TTC549 (cell line): ENCODE data around the gene TCN2.
"Not testable (repeated sequence)": the region's sequence is repeated elsewhere in the genome, so short reads cannot be mapped to it uniquely, and the experiment has no call there.

ENCODE experiments used
- FAIRE-seq: peaks from 2 replicates; lab custom pipeline; 2012; peaks lifted over from hg19 to GRCh38; lab: Jason Lieb, UNC

The TCN2 gene

DNA sequence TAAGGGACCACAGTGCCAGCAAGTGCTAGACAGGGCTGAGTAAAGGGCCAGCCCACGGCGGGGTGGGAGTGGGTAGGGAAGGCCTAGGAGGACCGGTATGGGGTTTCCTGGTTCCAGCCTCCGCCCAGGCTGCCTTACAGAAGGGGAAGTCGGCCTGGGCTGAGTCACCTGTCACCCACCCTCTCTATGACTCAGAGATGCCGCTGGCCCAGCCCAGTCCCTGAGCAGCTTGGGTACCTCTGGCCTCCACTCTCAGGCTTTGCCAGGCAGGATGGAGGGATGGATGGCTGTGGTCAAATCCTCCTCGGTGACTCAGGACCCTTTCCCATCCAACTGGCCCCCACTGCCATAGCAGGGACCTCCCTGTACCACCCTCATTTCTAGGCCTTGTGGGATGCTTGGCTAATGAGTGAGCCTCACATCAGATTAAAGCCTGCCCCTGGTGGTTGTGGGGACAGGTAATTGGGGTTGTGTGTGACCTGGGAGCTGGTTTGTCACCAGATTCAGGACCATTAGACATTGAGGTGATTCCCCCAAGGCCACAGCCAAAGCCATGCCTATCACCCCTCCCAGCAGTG is 42.5 kb downstream of the TCN2 start:
- FAIRE-seq, result no peak

- no peak for FAIRE-seq
Measured at GRCh38 chr22:30650508-30651116, 43.6 kb downstream of the TCN2 start.

GRCh38 chr22:30652852-30653251 is 45.9 kb downstream of the TCN2 start:
- FAIRE-seq, result no peak

GRCh38 chr22:30654361-30654760 is 47.4 kb downstream of the TCN2 start:
- no peak for FAIRE-seq

DNA sequence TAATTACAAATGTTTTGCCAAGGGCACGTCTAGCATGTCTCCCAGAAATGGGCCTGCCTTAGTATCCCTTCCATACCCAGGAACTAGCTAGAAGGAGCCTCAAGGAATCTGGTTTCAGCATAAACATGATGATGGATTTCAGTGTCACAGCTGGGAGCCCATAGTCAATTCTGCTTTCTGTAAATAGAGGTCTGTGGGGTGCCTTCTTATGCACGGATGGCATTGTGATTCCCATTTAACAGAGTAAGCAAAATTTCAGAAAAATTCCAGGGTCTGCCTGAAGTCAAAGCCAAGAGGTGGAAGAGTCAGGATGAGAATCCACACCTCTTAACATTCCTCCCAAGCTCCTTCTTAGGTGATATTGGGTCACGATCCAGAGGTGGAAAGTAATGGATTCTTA is 48.6 kb downstream of the TCN2 start:
- no peak for FAIRE-seq

- FAIRE-seq, result no peak
Measured at GRCh38 chr22:30662040-30662439, 55.1 kb downstream of the TCN2 start.

GRCh38 chr22:30664798-30665197 is 57.8 kb downstream of the TCN2 start:
- FAIRE-seq, result no peak

GRCh38 chr22:30665266-30665665 is 58.3 kb downstream of the TCN2 start:
- no peak for FAIRE-seq

DNA sequence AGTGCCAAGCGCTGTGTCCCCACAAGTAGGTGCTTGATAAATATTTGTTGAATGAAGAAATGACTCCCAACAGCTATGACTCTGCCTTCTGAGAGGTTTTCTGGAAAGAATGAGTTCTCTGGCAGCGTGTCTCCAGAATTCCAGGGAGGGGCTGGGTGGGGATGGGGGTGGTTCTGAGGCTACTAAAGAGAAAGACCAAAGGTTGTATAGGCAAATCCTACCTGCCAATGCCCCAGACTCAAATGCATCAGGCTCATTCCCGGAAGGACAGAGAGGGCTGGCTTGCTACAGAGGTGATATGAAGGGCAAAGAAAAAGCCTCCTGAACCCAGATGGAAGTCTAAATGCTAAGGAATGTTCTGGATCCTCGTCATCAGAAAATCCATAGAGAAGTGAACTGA is 58.8 kb downstream of the TCN2 start:
- FAIRE-seq, result no peak

- no peak for FAIRE-seq
Measured at GRCh38 chr22:30667107-30667493, 60.1 kb downstream of the TCN2 start.

DNA sequence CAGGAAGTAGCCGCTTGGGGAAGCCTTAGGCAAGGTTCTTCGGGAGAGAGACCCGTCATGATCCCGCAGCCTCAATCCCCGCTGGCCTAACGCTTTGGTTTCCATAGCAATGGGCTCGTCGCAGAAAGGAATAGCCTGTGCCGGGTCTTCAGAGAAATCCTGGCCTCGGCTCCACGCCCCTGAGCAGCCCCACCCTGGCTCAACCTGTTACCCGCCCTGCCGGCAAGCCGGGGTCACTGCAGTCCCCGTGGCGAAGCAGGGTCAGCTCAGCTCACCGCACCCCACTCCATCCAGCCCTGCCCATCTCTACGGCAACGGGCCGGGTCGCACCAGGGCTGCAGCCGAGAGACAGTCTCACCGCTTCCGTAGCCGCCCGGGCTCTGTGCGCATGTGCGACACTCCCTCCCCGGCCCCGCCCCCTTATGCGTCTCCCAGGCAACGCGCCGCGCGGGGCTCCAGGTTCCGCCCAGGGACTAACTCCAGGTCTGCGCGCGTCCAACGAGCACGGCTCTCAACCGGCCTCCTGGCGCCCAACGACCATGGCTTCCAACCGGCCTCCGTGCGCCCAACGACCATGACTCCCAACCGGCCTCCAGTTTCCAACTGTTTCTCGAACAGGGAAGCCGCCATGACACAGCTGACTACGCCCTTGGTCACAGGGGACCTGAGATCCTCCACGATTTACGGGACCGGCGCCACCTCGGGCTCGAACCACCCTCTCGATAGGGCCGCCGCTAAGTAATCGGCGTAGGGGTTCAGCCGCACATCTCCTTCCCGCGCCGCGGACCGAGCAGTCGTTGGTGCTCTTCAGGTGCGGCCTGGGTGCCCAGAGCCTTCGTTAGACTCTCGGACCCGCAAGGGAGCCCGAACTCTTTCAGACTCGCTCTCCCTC is 60.8 kb downstream of the TCN2 start, which contains the start of gene DUSP18:
Gene DUSP18 (minus strand): TSS at position 382 of the 892 bp plus-strand sequence. CDS start 3,872 bp downstream, outside the sequence.
- no peak for FAIRE-seq

DNA sequence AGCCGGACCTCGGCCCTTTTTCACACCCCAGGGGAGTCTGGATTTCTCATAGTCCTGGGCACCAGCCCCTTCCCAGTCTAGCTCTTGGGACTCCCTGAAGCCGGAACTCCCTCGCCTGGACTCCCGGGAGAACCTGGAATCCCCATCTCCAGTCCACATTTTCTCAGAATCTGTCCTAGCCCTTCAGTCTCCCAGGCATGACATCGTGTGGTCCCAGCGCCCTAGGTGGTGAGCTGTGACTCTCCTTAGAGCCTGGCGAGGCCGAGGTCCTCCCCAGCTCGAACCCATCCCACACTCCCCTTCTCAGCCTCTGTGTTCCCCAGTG is 61.4 kb downstream of the TCN2 start:
- FAIRE-seq, result no peak

DNA sequence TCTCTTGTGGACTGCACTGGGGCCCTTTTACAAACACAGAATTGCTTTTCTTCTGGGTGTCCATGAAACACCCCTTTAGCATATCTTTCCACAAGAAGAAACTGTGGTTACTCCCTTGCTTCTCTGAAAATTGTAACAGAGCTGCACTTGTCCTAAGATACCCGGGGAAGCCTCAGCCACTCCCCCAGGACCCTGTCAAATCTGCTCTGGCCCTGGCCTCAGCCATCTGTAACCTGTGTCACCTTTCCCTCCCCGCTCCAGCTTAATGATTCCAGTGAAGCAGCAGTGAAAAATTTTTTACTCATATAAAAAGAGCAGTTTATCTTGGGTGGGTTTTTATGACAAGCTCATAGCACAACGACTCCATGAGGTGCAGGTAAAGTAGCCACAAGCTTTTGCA is 64.1 kb downstream of the TCN2 start:
- no peak for FAIRE-seq

DNA sequence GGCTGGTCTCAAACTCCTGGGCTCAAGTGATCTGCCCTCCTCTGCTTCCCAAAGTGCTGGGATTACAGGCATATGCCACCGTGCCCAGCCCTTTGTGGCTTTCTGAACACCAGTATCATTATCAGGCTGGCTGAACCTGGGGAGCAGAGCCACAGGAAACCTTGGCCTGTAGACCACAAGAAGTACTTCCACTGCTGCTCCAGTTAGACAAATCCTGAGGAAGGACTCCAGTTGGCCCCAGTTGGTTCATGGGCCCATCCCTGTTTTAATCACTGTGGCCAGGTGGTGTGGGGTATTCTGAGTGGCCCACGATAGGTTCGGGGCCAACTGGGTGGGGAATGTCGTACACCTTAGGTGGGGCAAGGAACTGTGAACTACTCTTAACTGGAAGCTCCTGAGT is 66.2 kb downstream of the TCN2 start:
- FAIRE-seq, result no peak

DNA sequence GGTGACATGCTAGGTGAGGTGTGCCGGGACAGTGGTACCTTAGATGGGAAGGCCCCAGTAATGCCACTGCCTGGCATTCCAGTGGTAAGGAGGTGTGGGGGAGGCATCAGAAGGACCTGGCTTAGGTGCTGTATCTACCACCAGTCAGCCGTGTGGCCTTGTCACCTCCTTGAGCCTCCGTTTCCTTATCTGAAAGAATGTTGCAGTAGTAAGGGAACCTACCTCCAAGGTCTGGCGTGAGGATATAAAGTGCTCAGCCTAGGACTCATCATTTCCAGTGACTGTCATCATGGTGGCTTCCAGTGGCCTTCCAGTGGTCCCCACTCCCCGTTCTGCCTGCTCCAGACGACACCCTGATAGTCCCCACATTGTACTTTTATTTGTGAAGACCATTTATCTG is 67.5 kb downstream of the TCN2 start:
- FAIRE-seq, result no peak

- no peak for FAIRE-seq
Measured at GRCh38 chr22:30675436-30675835, 68.5 kb downstream of the TCN2 start.

DNA sequence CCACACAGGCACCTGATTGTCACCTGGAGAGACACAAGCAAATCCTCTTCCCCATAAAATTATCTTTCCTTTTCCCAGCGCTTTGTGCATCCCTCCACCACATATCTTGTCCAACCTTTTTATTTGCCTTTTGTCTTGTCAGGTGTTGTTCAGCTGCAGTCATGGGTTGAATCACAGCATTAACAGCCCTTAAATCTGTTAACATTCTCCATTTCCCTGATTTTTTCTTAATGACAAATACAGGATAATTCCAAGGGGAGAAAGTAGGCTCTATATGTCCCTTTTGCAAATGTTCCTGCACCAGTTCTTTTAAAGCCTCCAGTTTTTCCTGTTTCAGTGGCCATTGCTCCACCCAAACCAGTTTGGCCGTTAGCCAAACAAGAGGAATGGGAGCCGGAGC is 69.6 kb downstream of the TCN2 start:
- FAIRE-seq, result not testable (repeated sequence)
